Tibial artery (tissue), 4 donors: Measurements from ENCODE around the gene CACNA2D2.
A peak's percentile ranks its signal among the peaks of the same experiment; 100 is the strongest.

Experiments
- DNase-seq, 2 donors: peaks; one replicate each; pipeline ENCODE4 v3.0.0-alpha.2; 2019
- H3K27ac ChIP-seq, 2 donors: fragments of 200-600 bp; sonication (generic) in 1 of 2; 1 replicate in 1 of 2; 2 replicates in 1 of 2; pipeline ENCODE4 v1.5.1; 2018 to 2019; ENCODE audit warnings: mild to moderate bottlenecking in 1 of 2
- H3K27me3 ChIP-seq, 2 donors: fragments of 200-600 bp; sonication (generic) in 1 of 2; one replicate each; pipeline versions ENCODE4 v1.5.1 to v1.6.0; 2016 to 2019
- H3K36me3 ChIP-seq, 3 donors: fragments of 200-600 bp; sonication (generic) in 2 of 3; one replicate each; pipeline ENCODE4 v1.5.1; 2016 to 2019; ENCODE audit warnings: mild to moderate bottlenecking in 2 of 3
- H3K4me1 ChIP-seq, 4 donors: fragments of 200-600 bp; sonication (generic) in 2 of 4; 1 replicate in 3 of 4; 2 replicates in 1 of 4; pipeline ENCODE4 v1.5.1; 2016 to 2019
- H3K4me3 ChIP-seq, 2 donors: fragments of 200-600 bp; sonication (generic) in 1 of 2; 1 replicate in 1 of 2; 2 replicates in 1 of 2; pipeline ENCODE4 v1.5.1; 2018 to 2019; ENCODE audit warnings: mild to moderate bottlenecking in 2 of 2
- H3K9me3 ChIP-seq, 3 donors: fragments of 200-600 bp; sonication (generic) in 1 of 3; one replicate each; pipeline ENCODE4 v1.5.1; 2016 to 2019
- CTCF ChIP-seq, 2 experiments: fragments of 200-600 bp in 1 of 2; fragments of 450-650 bp in 1 of 2; IDR thresholded peaks; one replicate each; pipeline ENCODE4 v1.5.1; 2017 to 2019; ENCODE audit warnings: antibody characterized with exemption in 2 of 2, mild to moderate bottlenecking in 1 of 2, moderate library complexity in 1 of 2
- intact Hi-C: fragments of 100-400 bp; cut with DNase I; formaldehyde crosslinking; loops from one replicate; pipeline ENCODE4 v1.15.0; 2023; ENCODE audit warnings: low total_unique reads

Gene CACNA2D2

DNA sequence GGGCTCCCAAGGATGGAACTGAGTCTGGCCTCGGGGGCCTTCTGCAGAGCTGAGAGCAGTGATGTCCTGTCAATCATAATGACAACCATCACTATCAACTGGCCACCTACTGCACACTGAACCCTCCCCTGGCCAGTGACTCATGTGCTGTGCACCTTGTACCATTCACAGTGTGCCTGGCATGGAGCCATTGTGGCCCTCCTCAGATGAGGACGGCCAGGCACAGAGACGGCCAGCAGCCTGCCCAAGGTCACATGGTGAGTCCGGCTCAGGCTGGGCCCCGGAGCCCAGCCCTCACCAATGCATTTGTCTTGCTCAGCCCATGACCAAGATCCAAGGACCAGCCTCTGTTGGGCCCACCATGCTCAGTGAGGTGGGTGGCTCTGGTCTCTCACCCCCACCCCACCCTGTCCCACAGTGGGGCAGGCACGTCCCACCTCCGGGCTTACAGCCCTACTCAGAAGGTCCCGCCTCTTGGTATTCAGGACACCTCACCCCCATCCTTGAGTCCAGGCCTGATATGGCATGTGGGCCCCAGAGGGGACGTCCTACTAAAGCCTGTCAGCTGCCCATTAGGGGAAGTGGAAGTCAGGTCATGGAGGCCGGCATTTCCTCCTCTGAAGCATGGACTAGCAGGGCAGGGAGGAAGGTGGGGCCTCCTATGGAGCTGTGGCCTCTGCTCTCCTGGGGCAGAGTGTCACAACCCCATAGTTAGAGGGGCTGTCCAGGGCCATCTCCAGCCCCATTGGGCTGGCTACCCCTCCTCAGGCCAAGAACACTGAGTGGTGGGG is 108.2 kb downstream of the CACNA2D2 start:
- Histone ChIP-seq H3K4me3 (no peak overlapping the region), H3K4me1 (peaks cover 0 to 31% (median 15%) of the 10 kb centered on the region in 4 donors), H3K27ac (no peak overlapping the region), H3K27me3 (no peaks in the 10 kb centered on the region), H3K9me3 (no peaks in the 10 kb centered on the region), H3K36me3 (no peaks in the 10 kb centered on the region)
- no peak for TF ChIP-seq CTCF (IDR thresholded peaks at IDR 0.05)
- intact Hi-C loops: no loop called here
- no peak for DNase-seq

GRCh38 chr3:50393061-50393460 is 110.4 kb downstream of the CACNA2D2 start:
- no peak for TF ChIP-seq CTCF (IDR thresholded peaks at IDR 0.05)
- Histone ChIP-seq H3K9me3 (no peaks in the 10 kb centered on the region), H3K4me3 (no peak overlapping the region), H3K36me3 (no peaks in the 10 kb centered on the region), H3K27ac (no peak overlapping the region), H3K27me3 (no peaks in the 10 kb centered on the region), H3K4me1 (peaks cover 0 to 36% (median 17%) of the 10 kb centered on the region in 4 donors)
- intact Hi-C loops: no loop called here
- DNase-seq: no peak

DNA sequence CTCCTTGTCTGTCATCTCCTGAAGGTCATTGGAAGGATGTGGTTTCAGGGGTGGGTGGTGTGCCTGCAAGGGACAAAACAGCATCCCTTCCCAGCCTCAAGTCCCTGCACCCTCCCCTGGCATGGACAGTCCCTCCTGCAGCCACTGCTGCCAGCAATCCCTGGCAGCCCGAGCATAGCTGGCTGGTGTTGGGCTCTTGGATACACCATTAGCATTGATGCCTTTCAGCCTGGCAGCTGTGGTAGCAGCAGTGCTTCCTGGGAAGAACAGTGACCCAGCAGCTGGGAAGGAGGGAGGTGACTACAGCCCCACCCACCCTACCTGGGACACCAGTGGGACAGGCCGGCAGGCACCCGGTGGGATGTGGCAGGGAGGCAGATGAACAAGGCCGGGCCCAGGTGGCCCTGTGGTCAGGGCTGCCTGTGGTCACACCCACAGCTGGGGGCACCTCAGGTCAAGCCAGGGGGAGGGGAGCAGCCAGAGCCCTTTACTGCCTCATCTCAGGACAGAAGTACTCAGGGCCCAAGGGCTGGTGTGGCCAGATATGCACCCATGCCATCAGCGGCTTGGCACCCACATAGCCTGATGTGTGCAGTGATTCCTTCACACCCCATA is 111.2 kb downstream of the CACNA2D2 start:
- H3K27me3 ChIP-seq: no peaks in the 10 kb centered on the region
- no peak overlapping the region for H3K4me3 ChIP-seq
- DNase-seq: no peak
- intact Hi-C loops: no loop called here
- H3K4me1 ChIP-seq: peaks cover 0 to 36% (median 17%) of the 10 kb centered on the region in 4 donors
- H3K36me3 ChIP-seq: no peaks in the 10 kb centered on the region
- no peak overlapping the region for H3K27ac ChIP-seq
- TF ChIP-seq CTCF (IDR thresholded peaks at IDR 0.05): no peak
- H3K9me3 ChIP-seq: no peaks in the 10 kb centered on the region

DNA sequence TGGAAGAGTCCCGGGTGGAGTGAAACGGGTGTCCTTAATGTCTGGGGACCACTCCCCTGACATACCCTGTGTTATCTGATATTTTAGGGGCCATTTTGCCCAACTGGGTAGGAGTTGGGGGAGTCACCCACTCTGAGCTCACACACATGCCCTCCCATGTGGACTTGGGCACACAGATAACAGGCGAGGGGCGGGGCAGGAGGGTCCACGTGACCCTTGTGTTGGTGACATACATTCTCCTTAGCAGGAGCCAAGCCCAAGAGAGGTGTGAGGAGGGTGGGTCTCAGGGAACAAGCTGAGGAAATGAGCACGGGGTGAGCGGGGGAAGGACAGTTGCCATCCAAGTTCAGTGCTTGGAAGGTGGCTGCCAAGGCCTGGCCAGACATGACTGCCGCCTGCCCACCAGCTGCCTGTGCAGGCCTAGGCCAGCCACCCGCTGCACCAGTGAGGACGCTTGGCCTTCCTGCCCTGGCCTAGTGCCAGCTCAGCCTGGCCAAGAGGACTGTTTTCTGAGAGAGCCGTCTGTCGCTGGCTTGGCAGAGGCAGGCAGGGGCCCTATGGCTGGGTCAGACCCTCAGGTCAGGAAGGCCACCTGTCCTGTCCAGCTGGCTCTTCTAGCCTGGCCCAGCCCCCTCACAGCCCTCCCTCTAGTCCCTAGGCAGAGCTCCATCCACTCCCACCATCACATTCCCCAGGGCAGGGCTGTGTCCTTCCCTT is 112.8 kb downstream of the CACNA2D2 start:
- peaks cover 0 to 36% (median 17%) of the 10 kb centered on the region in 4 donors for H3K4me1 ChIP-seq
- H3K36me3 ChIP-seq: no peaks in the 10 kb centered on the region
- no peak for TF ChIP-seq CTCF (IDR thresholded peaks at IDR 0.05)
- H3K27ac ChIP-seq: peak overlapping the region; percentile 34 to 60
- no peaks in the 10 kb centered on the region for H3K9me3 ChIP-seq
- intact Hi-C loops: no loop called here
- DNase-seq: peak; percentile 48 to 77
- H3K4me3 ChIP-seq: no peak overlapping the region
- no peaks in the 10 kb centered on the region for H3K27me3 ChIP-seq

- intact Hi-C loops: loop anchor here (2.0 kb wide), 1 partner anchor 73 kb away; no protein-coding TSS in a partner anchor
These were observed 114.0 kb downstream of the CACNA2D2 start for GRCh38 chr3:50389414-50389767.

More at GRCh38 chr3:50389414-50389767, 114.0 kb downstream of the CACNA2D2 start:
- TF ChIP-seq CTCF (IDR thresholded peaks at IDR 0.05): no peak
- Histone ChIP-seq H3K9me3 (no peaks in the 10 kb centered on the region), H3K27me3 (no peaks in the 10 kb centered on the region), H3K4me3 (no peak overlapping the region), H3K4me1 (peaks cover 0 to 36% (median 17%) of the 10 kb centered on the region in 4 donors), H3K36me3 (no peaks in the 10 kb centered on the region), H3K27ac (no peak overlapping the region)
- no peak for DNase-seq
